Fibroblast of lung (primary cell): ENCODE data around the gene CACNB1.

Experiments used
- CTCF ChIP-seq, 2 donors: IDR thresholded peaks in 1 of 2; conservative IDR thresholded peaks in 1 of 2; 1 replicate in 1 of 2; 2 replicates in 1 of 2; pipeline ENCODE4 v1.5.1; 2011 to 2012; ENCODE audit warnings: low read length in 2 of 2, control low read depth in 1 of 2, inconsistent platforms in 1 of 2, low read depth in 1 of 2, mild to moderate bottlenecking in 1 of 2
- EZH2 ChIP-seq: IDR thresholded peaks from 2 replicates; pipeline ENCODE4 v1.5.1; 2012; ENCODE audit warnings: low read length, control low read depth, mild to moderate bottlenecking; ENCODE audit errors: missing control alignments

GRCh38 chr17:39174920-39175694 lies 22.4 kb downstream of the CACNB1 start:
- TF ChIP-seq CTCF (conservative IDR thresholded peaks at IDR 0.05 in 1 of 2, IDR thresholded peaks at IDR 0.05 in 1 of 2; ENCODE audit: low read depth in 1 of 2, low read length in 2 of 2) (peak; percentile 77 to 81), EZH2 (no peak)
